ENCODE data around the gene TMPRSS11A. TPM values are rescaled to one million over a fixed set of nuclear protein-coding genes. Genes with fewer than 3 reads are reported as not detected.
A peak's percentile ranks its signal among the peaks of the same experiment; 100 is the strongest.

The TMPRSS11A gene
- total RNA-seq, 1 donor, result not detected

- Histone ChIP-seq H3K4me2 (ENCODE audit: insufficient read depth, low read length) (no peak overlapping the region), H3K36me3 (ENCODE audit: insufficient read depth, low read length) (no peaks in the 10 kb centered on the region), H4K20me1 (ENCODE audit: insufficient read depth, low read length) (no peaks in the 10 kb centered on the region), H3K27ac (ENCODE audit: low read depth, low read length) (no peak overlapping the region), H3K4me3 (ENCODE audit: insufficient read depth, low read length) (no peak overlapping the region), H3K27me3 (ENCODE audit: insufficient read depth, low read length) (no peaks in the 10 kb centered on the region), H3K4me1 (ENCODE audit: insufficient read depth, low read length) (no peaks in the 10 kb centered on the region), H3K79me2 (ENCODE audit: insufficient read depth, low read length) (no peaks in the 10 kb centered on the region), H3K9me3 (ENCODE audit: low read depth, low read length) (no peaks in the 10 kb centered on the region), H2AFZ (ENCODE audit: low read length) (no peak overlapping the region)
- no peak for DNase-seq (ENCODE audit: insufficient read length, low spot score, missing footprints)
- no peak for TF ChIP-seq CTCF (IDR thresholded peaks at IDR 0.05; ENCODE audit: extremely low read depth, low read depth, low read length)
Measured at GRCh38 chr4:67896421-67897065, 66.8 kb downstream of the TMPRSS11A start.

DNA sequence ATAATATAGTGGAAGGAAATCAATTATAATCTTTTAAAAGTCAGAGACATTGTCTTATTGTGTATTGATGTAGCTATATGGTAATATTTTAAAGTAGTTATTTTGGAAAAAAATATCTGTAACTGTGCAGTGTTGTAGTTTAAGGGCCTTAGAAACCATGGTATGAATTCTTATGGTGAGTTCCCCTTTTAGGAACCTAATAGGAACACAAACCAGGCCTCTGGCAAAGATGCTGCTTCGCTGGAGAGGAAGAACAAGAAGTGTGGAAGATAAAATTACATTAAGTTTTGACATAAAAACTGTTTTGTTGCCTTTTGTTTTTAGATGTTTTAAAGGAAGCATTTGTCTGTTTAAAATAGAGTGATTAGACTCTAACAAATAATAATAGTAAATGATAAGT, 68.6 kb downstream of the TMPRSS11A start:
- Histone ChIP-seq H4K20me1 (ENCODE audit: insufficient read depth, low read length) (no peaks in the 10 kb centered on the region), H3K36me3 (ENCODE audit: insufficient read depth, low read length) (no peaks in the 10 kb centered on the region), H3K79me2 (ENCODE audit: insufficient read depth, low read length) (no peaks in the 10 kb centered on the region), H3K27me3 (ENCODE audit: insufficient read depth, low read length) (no peaks in the 10 kb centered on the region), H2AFZ (ENCODE audit: low read length) (no peak overlapping the region), H3K27ac (ENCODE audit: low read depth, low read length) (no peak overlapping the region), H3K4me2 (ENCODE audit: insufficient read depth, low read length) (no peak overlapping the region), H3K9me3 (ENCODE audit: low read depth, low read length) (no peaks in the 10 kb centered on the region), H3K4me1 (ENCODE audit: insufficient read depth, low read length) (no peaks in the 10 kb centered on the region), H3K4me3 (ENCODE audit: insufficient read depth, low read length) (no peak overlapping the region)
- TF ChIP-seq CTCF (IDR thresholded peaks at IDR 0.05; ENCODE audit: extremely low read depth, low read depth, low read length), result no peak
- no peak for DNase-seq (ENCODE audit: insufficient read length, low spot score, missing footprints)

DNA sequence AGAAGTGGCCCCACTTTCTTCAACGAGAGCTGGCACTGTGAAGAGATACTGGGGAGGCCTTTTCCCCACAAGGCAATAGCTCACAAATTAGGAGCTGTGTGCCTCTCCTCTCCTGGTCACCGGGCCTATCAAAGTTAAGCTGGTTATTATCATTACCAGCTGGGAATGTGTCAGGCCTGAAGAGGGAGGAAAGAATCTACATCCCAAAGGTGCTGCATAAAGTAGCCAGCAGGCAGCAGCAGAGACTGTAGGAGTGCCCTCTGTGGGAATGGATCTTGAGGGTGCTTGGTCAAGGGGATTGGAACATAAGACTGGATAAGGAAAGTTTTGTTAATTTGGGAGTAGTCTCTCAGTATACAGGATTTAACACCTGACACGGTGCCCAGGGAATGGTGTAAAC, 70.4 kb downstream of the TMPRSS11A start:
- peak; percentile 19 for TF ChIP-seq CTCF (IDR thresholded peaks at IDR 0.05; ENCODE audit: extremely low read depth, low read depth, low read length)
- no peaks in the 10 kb centered on the region for H3K9me3 ChIP-seq (ENCODE audit: low read depth, low read length)

DNA sequence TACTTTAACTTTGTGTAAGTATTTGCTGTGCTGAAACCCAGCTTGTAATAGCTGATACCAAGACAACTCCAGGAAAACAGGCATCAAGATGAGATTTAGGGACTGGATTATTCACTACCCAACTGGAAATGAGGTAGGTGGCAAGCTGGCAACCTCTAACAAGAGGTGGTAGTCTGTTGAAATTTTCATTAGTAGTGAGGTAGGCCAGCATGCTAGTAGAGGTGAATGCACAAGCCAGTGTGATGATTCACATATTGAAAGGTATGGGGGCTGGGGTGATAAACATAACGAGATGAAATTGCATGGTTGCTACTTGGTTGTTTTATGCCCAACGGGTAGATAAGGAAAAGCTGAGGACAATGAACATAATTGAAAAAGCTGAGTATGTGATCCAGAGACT, 71.0 kb downstream of the TMPRSS11A start:
- no peaks in the 10 kb centered on the region for H3K36me3 ChIP-seq (ENCODE audit: insufficient read depth, low read length)
- H3K9me3 ChIP-seq (ENCODE audit: low read depth, low read length), result no peaks in the 10 kb centered on the region
- H3K4me2 ChIP-seq (ENCODE audit: insufficient read depth, low read length), result no peak overlapping the region
- no peak for TF ChIP-seq CTCF (IDR thresholded peaks at IDR 0.05; ENCODE audit: extremely low read depth, low read depth, low read length)
- no peak overlapping the region for H3K27ac ChIP-seq (ENCODE audit: low read depth, low read length)
- H3K27me3 ChIP-seq (ENCODE audit: insufficient read depth, low read length), result no peaks in the 10 kb centered on the region
- no peak overlapping the region for H3K4me3 ChIP-seq (ENCODE audit: insufficient read depth, low read length)
- DNase-seq (ENCODE audit: insufficient read length, low spot score, missing footprints), result no peak
- H3K4me1 ChIP-seq (ENCODE audit: insufficient read depth, low read length), result no peaks in the 10 kb centered on the region
- no peaks in the 10 kb centered on the region for H4K20me1 ChIP-seq (ENCODE audit: insufficient read depth, low read length)
- no peak overlapping the region for H2AFZ ChIP-seq (ENCODE audit: low read length)
- no peaks in the 10 kb centered on the region for H3K79me2 ChIP-seq (ENCODE audit: insufficient read depth, low read length)

More for the DNA sequence above, 70.4 kb downstream of the TMPRSS11A start:
- no peak overlapping the region for H3K4me2 ChIP-seq (ENCODE audit: insufficient read depth, low read length)
- H3K79me2 ChIP-seq (ENCODE audit: insufficient read depth, low read length), result no peaks in the 10 kb centered on the region
- no peaks in the 10 kb centered on the region for H3K4me1 ChIP-seq (ENCODE audit: insufficient read depth, low read length)
- H4K20me1 ChIP-seq (ENCODE audit: insufficient read depth, low read length), result no peaks in the 10 kb centered on the region
- no peak overlapping the region for H2AFZ ChIP-seq (ENCODE audit: low read length)
- H3K36me3 ChIP-seq (ENCODE audit: insufficient read depth, low read length), result no peaks in the 10 kb centered on the region
- no peak for DNase-seq (ENCODE audit: insufficient read length, low spot score, missing footprints)
- H3K4me3 ChIP-seq (ENCODE audit: insufficient read depth, low read length), result no peak overlapping the region
- no peaks in the 10 kb centered on the region for H3K27me3 ChIP-seq (ENCODE audit: insufficient read depth, low read length)
- no peak overlapping the region for H3K27ac ChIP-seq (ENCODE audit: low read depth, low read length)
